PC-9 (cell line): ENCODE measurements around the gene TRAF6. TPM values are rescaled to one million over a fixed set of nuclear protein-coding genes. Genes with fewer than 3 reads are reported as not detected.

Experiments used
- BruUV-seq: library from RNA; stranded (reverse); fragments of 400-500 nt; replicated peaks from 2 replicates; lab custom pipeline; 2021; lab: Mats Ljungman, UMichigan
- CTCF ChIA-PET: fragments of 300-600 bp; sonication (Branson Sonifier 250); formaldehyde crosslinking; loops from one replicate; lab custom pipeline; 2022; ENCODE audit warnings: antibody characterized with exemption; lab: Charles Lee
- POLR2A ChIA-PET: fragments of 300-600 bp; sonication (Branson Sonifier 250); formaldehyde crosslinking; loops from one replicate; lab custom pipeline; 2022; ENCODE audit warnings: antibody characterized with exemption; ENCODE audit not compliant: unreplicated experiment; lab: Charles Lee
- DNase-seq, 2 experiments: peaks; one replicate each; pipeline versions ENCODE4 v3.0.0 to v3.0.0-alpha.2; 2015 to 2022; ENCODE audit warnings: mixed read lengths in 1 of 2
- H2AFZ ChIP-seq: fragments of 200-600 bp; sonication (generic); 2 replicates; pipeline ENCODE4 v1.8.1; 2017; ENCODE audit warnings: antibody characterized with exemption
- H3F3A ChIP-seq: fragments of 200-600 bp; sonication (generic); 2 replicates; pipeline ENCODE4 v1.8.1; 2017; ENCODE audit warnings: antibody characterized with exemption, mild to moderate bottlenecking, low read depth; ENCODE audit not compliant: insufficient read depth
- H3K27ac ChIP-seq: fragments of 200-600 bp; sonication (generic); 2 replicates; pipeline ENCODE4 v1.6.1; 2016; ENCODE audit warnings: mixed run types
- H3K27me3 ChIP-seq: fragments of 200-600 bp; sonication (generic); 2 replicates; pipeline ENCODE4 v1.6.1; 2016; ENCODE audit warnings: low read depth, mixed run types; ENCODE audit not compliant: insufficient read depth
- H3K36me3 ChIP-seq: fragments of 200-600 bp; sonication (generic); 2 replicates; pipeline ENCODE4 v1.6.1; 2016; ENCODE audit warnings: low read depth, mixed run types
- H3K4me1 ChIP-seq: fragments of 200-600 bp; sonication (generic); replicated peaks from 2 replicates; pipeline ENCODE4 v1.6.1; 2016; ENCODE audit warnings: mixed run types; ENCODE audit not compliant: insufficient read depth
- H3K4me2 ChIP-seq: fragments of 200-600 bp; sonication (generic); 2 replicates; pipeline ENCODE4 v1.6.1; 2017; ENCODE audit warnings: mixed run types
- H3K4me3 ChIP-seq: fragments of 200-600 bp; sonication (generic); 2 replicates; pipeline ENCODE4 v1.6.1; 2016; ENCODE audit warnings: mixed run types
- H3K79me2 ChIP-seq: fragments of 200-600 bp; sonication (generic); 2 replicates; pipeline ENCODE4 v1.6.1; 2017; ENCODE audit warnings: low read depth, mixed run types
- H3K9me2 ChIP-seq: fragments of 200-600 bp; sonication (generic); 2 replicates; pipeline ENCODE4 v1.8.1; 2017; ENCODE audit warnings: mild to moderate bottlenecking; ENCODE audit not compliant: insufficient read depth
- H3K9me3 ChIP-seq: fragments of 200-600 bp; sonication (generic); 2 replicates; pipeline ENCODE4 v1.8.1; 2016; ENCODE audit warnings: low read depth; ENCODE audit not compliant: insufficient read depth
- H4K20me1 ChIP-seq: fragments of 200-600 bp; sonication (generic); 2 replicates; pipeline ENCODE4 v1.8.1; 2017; ENCODE audit not compliant: insufficient read depth
- EZH2 ChIP-seq: fragments of 200-600 bp; sonication (generic); IDR thresholded peaks from 2 replicates; pipeline ENCODE4 v1.8.0; 2017; ENCODE audit warnings: antibody characterized with exemption, low read depth
- intact Hi-C: fragments of 100-400 bp; cut with micrococcal nuclease; formaldehyde crosslinking; loops from one replicate; pipeline ENCODE4 v1.10.0; 2022; ENCODE audit not compliant: unreplicated experiment
- total RNA-seq: library from RNA; stranded (reverse); gene quantifications from 2 replicates; pipeline ENCODE4 v1.2.3, GENCODE V29; 2021
- TF ChIP-seq, protein P1 (sequence below): fragments of 200-600 bp; sonication (generic); conservative IDR thresholded peaks from 2 replicates; pipeline ENCODE4 v1.6.1; 2017; ENCODE audit warnings: mixed run types, antibody characterized with exemption, mild to moderate bottlenecking, moderate library complexity

The TRAF6 gene
- total RNA-seq, 1 experiment from 2014 or later: 9.2 TPM

DNA sequence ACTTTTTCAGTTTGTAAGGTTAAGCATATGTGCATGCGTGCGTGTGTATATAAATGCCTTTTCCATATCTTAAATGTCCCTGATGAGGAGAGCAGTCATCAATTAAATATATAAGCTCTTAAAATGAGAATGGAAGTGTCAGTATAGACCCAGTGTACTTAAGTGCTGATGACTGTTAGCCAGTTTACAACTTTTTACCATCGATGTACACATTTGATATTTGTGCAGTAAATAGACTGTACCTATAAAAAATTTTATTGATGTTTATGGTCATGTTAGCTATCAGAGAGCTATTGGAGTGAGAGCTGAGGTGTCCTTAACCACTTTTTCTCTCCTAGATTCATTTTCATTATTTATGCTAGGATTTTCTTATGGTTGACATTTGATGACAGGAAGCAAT is 45.4 kb downstream of the TRAF6 start:
- no TSS peak for BruUV-seq
- Histone ChIP-seq H3K4me3 (no peak overlapping the region), H3K9me3 (no peaks in the 10 kb centered on the region), H3K27ac (no peak overlapping the region), H4K20me1 (no peaks in the 10 kb centered on the region), H3K79me2 (no peaks in the 10 kb centered on the region), H3K4me1 (peaks cover 7% of the 10 kb centered on the region; the same call in 1 of the 2 replicates), H3F3A (no peaks in the 10 kb centered on the region), H3K4me2 (no peak overlapping the region), H2AFZ (no peak overlapping the region), H3K9me2 (no peaks in the 10 kb centered on the region; the same call in 1 of the 2 replicates), H3K36me3 (no peaks in the 10 kb centered on the region), H3K27me3 (no peaks in the 10 kb centered on the region)
- CTCF ChIA-PET: interaction anchor here (0.6 kb wide), 1 partner anchor 275 kb away, joined by 3 read pairs; no protein-coding TSS in a partner anchor
- DNase-seq: no peak
- POLR2A ChIA-PET: interaction anchor here (0.6 to 0.7 kb wide), 3 partner anchors 9 to 846 kb away, joined by 3 read pairs; partner anchors contain the start of gene FJX1
- TF ChIP-seq, protein P1, sequence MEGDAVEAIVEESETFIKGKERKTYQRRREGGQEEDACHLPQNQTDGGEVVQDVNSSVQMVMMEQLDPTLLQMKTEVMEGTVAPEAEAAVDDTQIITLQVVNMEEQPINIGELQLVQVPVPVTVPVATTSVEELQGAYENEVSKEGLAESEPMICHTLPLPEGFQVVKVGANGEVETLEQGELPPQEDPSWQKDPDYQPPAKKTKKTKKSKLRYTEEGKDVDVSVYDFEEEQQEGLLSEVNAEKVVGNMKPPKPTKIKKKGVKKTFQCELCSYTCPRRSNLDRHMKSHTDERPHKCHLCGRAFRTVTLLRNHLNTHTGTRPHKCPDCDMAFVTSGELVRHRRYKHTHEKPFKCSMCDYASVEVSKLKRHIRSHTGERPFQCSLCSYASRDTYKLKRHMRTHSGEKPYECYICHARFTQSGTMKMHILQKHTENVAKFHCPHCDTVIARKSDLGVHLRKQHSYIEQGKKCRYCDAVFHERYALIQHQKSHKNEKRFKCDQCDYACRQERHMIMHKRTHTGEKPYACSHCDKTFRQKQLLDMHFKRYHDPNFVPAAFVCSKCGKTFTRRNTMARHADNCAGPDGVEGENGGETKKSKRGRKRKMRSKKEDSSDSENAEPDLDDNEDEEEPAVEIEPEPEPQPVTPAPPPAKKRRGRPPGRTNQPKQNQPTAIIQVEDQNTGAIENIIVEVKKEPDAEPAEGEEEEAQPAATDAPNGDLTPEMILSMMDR: no peak
- TF ChIP-seq EZH2: no peak
- intact Hi-C loops: no loop called here

DNA sequence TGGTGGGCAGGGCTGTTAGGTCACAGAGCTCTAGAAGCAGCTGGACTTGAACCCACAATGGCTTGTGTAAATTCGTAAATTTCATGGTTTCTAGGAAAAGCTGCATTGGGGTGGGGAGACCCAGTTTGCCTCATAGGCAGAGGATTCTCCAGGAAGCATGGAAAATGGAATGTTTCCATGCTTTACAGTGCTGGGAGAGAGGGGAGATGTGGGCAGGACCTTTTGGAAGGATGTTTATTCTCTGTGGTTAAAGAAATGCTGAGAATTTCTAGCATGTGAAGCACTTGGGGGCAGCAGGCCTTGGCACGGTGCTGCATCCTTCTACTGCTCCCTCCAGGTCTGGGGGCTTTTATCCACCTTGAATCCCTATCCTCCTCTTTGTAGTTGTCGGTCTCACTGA is 46.3 kb downstream of the TRAF6 start:
- Histone ChIP-seq H3K4me3 (no peak overlapping the region), H2AFZ (no peak overlapping the region), H3K9me3 (no peaks in the 10 kb centered on the region), H3K27ac (no peak overlapping the region), H3K9me2 (no peaks in the 10 kb centered on the region; the same call in 1 of the 2 replicates), H3K4me2 (no peak overlapping the region), H4K20me1 (no peaks in the 10 kb centered on the region), H3F3A (no peaks in the 10 kb centered on the region), H3K79me2 (no peaks in the 10 kb centered on the region), H3K27me3 (no peaks in the 10 kb centered on the region), H3K4me1 (peaks cover 7% of the 10 kb centered on the region; the same call in 1 of the 2 replicates), H3K36me3 (no peaks in the 10 kb centered on the region)
- POLR2A ChIA-PET: interaction anchor here (0.6 kb wide), 1 partner anchor 845 kb away, joined by 3 read pairs; the partner anchor contains the start of gene FJX1
- no peak for TF ChIP-seq EZH2
- TF ChIP-seq, protein P1: no peak
- intact Hi-C loops: no loop called here
- CTCF ChIA-PET: no interaction called here
- no peak for DNase-seq
- no TSS peak for BruUV-seq

DNA sequence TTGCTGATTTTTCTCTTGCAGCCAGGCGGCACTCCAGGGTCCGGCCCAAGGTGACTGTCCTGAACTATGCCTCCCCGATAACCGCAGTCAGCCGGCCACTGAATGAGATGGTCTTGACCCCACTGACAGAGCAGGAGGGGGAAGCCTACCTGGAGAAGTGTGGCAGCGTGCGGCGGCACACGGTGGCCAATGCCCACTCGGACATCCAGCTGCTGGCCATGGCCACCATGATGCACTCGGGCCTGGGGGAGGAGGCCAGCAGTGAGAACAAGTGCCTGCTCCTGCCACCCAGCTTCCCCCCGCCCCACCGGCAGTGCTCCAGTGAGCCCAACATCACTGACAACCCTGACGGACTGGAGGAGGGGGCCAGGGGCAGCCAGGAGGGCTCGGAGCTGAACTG is 47.8 kb downstream of the TRAF6 start:
- Histone ChIP-seq H3F3A (no peaks in the 10 kb centered on the region), H3K27ac (no peak overlapping the region), H3K36me3 (no peaks in the 10 kb centered on the region), H3K79me2 (no peaks in the 10 kb centered on the region), H3K9me3 (no peaks in the 10 kb centered on the region), H3K4me2 (no peak overlapping the region), H4K20me1 (no peaks in the 10 kb centered on the region), H3K4me1 (peaks cover 3% of the 10 kb centered on the region; the same call in 1 of the 2 replicates), H3K9me2 (no peaks in the 10 kb centered on the region), H3K4me3 (no peak overlapping the region), H2AFZ (no peak overlapping the region), H3K27me3 (no peaks in the 10 kb centered on the region)
- TF ChIP-seq, protein P1: no peak
- DNase-seq: no peak
- ChIA-PET POLR2A (no interaction called here), CTCF (no interaction called here)
- intact Hi-C loops: no loop called here
- BruUV-seq: no TSS peak
